ENCODE results near the gene EHBP1.
"Not testable (repeated sequence)": the region's sequence is repeated elsewhere in the genome, so short reads cannot be mapped to it uniquely, and the experiment has no call there.

Gene EHBP1

DNA sequence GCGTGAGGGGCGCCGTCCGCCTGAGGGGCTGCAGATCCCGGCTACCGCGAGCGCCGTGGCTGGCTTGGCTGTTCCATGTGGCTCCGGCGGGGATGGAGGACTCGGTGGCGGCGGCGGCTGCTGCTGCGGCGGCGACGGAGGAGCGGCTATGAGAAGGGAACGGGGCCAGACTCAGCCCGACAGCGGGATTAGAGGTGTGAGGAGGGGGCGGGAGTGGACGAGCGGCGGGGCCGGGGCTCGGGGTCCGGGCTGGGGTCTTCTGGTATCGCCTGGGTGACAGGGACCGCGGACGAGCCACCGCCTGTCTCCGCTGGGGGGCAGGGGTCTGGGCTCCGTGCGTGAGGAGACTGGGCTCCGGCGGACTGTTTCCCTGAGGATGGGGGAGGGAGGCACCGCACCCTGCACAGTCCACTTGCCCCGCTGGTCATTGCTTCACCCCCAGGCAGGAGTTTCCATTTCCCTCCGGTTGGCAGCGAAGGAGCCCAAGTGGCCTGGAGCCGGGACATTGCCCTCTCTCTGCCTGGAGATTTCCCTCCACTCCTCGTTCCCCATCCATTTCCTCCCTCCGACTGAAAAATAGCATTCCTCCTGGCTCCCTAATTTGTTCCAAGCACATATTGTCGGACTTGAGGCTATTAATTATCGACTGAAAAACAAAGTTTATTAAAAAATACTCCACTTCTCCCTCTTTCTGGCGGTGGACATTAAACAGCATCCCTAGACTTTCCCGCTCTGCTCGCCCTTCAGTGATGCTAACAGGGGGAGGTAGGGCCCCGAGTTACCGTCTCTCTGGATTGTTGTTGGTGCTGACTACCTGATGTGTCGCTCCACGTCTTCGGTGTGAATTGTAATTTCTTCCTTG is 577 bp downstream of the EHBP1 start:
- DNase-seq (ENCODE audit: low read depth, low spot score): no peak

DNA sequence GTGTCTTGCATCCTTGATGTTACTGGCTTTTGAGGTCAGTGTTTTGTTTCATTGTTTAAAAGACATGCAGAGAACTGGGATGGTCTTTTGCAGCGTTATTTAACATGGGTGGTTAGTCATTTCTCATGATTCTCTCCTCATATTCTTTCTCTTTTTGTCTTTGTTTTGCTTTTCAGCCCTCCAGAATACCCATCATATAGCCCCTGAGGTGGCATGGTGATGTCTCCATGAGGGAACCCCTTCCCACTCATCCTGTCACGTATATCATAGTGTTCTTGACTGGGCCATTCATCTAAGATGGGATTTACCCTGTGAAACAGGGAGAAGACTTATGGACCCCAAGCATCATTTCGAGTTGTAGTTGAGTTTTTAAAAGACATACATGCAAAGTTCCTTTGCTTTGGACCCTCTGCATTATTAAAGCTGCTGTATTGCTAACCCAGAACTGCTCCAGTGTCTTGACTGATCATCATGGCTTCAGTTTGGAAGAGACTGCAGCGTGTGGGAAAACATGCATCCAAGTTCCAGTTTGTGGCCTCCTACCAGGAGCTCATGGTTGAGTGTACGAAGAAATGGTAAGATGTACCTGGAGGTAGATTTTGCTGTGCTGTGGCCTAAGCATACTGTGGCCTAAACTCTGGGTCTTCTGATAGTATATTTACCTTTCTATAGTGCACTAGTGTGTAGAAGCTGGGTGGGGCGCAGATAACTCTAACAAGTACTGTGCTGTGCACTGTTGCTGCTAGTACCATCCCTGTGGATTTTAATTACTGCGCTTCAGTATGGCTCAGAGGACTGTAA is 1.4 kb downstream of the EHBP1 start:
- DNase-seq (ENCODE audit: low read depth, low spot score): no peak

DNA sequence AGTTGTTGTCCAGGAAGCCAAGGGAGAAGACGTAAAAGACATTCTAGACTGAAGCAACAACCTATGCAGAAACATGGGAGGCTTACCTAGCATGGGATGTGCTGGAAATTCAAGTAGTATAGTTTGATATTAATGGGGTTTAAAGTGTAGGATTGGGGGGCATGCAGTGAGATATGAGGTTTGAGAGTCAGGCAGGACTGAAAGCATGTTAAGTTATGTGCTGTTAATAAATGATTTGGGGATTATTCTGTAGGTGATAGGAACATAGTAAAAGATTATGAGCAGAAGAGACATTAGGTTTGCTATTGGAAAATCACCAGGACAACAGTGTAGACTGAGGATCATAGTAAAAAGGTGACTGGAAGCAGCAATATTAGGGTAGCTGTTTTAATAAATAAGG is 3.2 kb downstream of the EHBP1 start:
- DNase-seq (ENCODE audit: low read depth, low spot score): no peak

DNA sequence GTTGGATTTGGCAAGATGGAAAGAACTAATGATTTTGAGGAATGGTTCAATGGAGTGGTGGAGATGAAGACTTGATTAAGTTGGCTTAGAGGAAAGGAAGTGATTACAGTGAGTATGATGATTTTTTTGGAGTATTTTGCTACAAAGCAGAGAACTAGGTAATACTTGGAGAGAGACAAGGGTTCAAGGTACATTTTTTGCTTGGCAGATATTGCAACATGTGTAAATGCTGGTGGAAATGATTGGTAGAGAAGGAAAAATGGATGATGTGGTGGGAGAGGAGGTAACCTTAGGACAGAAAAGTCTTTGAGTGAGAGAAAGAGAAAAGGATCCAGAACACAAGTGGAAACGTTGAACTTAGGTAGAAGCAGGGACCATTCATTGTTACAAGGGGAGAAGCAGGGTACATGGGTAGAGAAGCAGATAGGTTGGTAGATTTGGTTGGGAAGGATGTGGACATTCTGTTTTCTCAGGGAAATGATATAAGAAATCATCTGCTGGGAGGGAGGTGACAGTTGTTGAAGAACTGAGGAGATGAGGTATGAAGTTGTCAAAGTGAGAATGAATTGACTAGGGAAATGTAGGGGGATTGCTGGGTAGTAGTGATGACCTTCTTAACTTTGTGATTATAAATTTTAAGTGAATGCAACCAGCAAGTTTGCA is 6.5 kb downstream of the EHBP1 start:
- no peak for DNase-seq (ENCODE audit: low read depth, low spot score)

DNA sequence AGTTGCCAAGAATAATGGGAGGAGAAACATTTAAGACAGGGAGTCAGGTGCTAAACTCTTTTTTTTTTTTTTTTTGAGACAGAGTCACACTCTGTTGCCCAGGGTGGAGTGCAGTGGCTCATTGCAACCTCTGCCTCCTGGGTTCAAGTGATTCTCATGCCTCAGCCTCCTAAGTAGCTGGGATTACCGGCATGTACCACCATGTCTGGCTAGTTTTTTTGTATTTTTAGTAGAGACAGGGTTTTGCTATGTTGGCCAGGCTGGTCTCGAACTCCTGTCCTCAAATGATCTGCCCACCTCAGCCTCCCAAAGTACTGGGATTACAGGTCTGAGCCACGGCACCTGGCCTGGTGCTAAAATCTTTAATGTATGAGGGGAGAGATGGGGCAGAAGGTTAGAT is 7.7 kb downstream of the EHBP1 start:
- DNase-seq (ENCODE audit: low read depth, low spot score): not testable (repeated sequence)

DNA sequence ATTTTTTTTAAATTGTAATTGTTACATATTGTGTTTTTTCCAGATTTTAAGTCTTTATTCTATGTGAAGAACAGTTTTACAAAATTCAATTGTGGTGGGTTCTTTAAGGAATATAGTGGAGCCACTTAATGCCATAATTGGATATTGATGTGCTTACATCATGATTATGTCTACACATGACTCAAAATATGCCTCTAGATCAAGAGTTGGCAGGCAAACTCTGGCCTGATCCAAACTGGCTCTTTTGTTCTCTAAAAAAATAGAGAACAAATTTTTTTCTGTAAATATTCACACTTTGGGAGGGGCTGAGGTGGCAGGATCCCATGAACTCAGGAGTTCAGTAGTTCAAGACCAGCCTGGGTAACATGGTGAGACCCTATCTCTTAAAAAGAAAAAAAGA is 8.3 kb downstream of the EHBP1 start:
- no peak for DNase-seq (ENCODE audit: low read depth, low spot score)

DNA sequence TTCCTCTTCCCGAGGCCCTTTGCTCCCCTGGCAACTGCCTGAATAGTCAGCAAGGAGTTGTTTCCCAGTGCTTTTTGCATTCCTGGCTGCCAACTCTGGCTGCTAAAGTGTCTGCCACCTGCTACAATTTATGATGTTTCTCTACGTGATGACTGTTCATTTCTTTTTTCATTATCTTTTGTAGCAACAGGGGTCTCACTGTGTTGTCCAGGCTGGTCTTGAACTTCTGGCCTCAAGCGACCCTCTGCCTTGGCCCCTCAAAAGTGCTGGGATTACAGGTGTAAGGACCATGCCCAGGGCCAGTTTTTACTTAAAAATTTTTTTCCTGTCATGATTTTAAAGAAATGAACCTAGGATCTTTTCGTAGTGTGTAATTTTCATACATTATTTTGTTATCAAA is 11.3 kb downstream of the EHBP1 start:
- no peak for DNase-seq (ENCODE audit: low read depth, low spot score)

DNA sequence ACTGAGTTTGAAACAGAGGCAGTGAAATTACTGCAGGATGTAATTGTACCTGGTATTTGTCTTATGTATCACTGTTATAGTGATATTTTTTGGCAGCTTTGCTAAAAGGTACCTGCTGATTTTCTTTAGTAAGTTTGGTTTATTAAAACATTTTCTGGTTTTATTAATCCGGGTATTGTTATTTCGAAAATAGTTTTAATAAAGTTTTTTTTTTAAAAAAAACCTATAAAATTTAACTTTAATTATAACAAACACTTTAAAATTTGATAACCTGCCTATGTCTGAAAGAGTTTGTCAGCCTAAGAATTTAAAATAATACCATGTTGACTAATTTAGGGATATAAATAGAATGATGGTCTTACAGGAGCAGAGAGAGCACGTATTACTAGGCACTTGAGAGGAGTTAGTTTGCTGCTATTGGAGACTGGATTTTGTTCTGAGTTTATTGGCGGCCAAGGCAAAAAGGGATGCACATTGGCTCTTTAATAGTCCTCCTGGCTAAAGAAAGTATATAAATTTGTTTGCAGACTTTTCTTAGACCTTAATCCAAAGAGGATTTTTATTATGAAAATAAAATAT is 12.1 kb downstream of the EHBP1 start:
- DNase-seq (ENCODE audit: low read depth, low spot score): no peak

DNA sequence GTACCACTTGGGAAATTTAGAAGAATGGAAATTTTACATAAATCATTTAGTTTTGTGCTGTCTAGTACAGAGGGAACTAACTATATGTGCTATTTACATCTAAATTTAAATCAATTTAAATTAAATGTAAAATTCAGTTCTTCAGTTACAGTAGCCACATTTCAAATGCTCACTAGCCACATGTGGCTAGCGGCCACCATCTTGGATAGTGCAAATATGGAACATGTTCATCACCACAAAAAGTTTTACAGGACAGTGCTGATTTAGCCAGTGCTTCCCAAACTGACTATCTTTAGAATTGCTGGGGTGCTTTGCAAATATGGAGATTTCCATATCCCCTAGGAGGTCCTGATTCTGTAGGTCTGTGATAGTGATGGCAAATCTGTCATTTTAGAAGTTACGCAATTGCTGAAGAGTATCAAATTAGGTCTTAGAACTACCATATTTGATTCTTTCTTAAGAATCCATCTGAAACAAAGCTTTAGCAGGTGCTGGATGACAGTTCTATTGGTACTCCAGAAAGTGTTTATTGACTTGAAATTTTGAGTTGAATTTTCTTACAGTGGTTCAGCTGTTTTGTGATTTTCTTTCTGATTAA is 12.8 kb downstream of the EHBP1 start:
- no peak for DNase-seq (ENCODE audit: low read depth, low spot score)

DNA sequence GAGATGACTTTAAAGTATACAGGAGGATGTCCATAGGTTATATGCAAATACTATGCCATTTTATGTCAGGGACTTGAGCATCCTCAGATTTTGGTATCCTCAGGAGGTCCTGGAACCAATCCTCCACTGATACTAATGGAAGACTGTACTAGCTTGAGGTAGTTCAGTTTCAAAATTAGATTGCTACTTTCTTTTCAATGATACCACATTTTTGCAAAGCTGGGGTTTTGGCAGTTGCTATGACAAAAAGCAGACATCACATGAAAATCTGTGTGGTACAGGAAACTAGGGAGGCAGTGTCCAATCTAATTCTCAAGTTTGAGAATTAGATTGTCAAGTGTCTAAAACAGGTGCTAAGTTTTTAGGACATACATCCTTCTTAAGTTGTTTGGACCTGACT is 14.2 kb downstream of the EHBP1 start:
- no peak for DNase-seq (ENCODE audit: low read depth, low spot score)

DNA sequence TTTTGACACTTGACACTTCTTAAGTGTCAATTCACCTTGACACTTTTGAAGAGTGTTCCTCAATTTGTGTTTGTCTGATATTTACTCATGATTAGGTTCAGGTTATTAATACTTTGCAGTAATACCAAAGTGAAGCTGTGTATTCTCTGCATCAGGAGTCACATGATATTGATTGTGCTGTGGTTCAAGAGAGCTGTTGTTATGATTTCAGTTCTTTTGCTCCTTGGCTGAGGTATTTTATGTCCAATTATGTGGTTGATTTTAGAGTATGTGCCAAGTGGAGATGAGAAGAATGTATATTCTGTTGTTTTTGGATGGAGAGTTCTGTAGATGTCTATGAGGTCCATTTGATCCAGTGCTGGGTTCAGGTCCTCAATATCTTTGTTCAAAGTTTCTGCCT is 17.2 kb downstream of the EHBP1 start:
- no peak for DNase-seq (ENCODE audit: low read depth, low spot score)

DNA sequence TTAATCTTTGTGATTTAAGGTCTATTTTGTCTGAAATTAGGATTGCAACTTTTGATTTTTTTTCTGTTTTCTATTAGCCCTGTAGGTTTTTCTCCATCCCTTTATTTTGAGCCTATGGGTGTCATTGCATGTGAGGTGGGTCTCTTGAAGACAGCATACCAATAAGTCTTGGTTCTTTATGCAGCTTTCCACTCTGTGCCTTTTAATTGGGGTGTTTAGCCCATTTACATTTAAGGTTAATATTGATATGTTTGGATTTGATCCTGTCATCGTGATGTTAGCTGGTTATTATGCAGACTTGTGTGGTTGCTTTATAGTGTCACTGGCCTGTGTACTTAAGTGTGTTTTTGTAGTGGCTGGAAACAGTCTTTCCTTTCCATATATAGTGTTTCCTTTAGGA is 17.7 kb downstream of the EHBP1 start:
- DNase-seq (ENCODE audit: low read depth, low spot score): no peak

DNA sequence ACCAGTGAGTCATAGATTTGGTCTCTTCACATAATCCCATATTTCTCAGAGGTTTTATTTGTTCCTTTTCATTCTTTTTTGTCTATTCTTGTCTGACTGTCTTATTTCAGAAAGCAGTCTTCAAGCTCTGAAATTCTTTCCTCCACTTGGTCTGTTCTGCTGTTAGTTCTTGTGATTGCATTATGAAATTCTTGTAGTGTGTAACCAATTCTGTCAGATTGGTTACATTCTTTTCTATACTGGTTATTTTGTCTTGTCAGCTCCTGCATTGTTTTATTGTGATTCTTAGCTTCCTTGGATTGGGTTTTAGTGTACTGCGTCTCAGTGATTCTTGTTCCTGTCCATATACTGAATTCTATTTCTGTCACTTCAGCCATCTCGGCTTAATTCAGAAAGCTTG is 18.6 kb downstream of the EHBP1 start:
- no peak for DNase-seq (ENCODE audit: low read depth, low spot score)

DNA sequence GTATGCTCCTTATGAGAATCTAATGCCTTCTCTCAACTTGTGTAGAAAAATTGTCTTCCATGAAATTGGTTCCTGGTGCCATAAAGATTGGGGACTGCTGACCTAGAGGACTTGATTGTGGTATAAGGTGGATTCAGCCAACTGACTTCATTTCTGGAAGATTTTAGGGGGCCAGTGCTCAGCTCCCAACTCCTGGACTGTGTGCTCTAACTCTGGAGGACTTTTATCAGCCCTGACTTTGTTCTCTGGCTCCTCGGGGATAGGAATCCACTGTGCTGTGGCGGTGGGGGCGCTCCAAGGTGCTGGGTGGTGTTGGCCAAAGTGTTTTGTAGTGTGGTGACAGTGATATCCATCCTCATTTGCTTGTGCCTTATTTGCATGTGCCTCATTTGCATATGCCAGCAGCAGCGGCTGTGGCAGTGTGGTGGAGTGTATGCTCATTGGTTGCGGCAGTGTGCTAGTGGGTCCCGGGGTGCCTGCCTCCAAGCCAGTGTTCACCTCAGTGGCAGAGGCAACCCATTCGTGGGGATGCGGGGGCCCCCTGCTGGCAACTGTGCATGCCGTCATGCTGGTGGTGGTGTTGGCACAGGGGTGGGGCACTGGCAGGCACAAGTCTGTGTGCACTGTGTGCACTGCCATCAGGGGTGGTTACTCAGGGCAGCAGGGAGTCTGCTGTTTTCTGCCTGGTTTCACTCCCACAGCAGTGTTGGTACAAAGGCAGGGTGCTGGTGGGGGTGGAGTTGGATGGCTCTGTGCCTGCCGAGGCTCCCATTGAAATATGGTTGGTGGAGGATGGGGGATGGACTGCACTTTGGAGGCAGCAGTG is 19.6 kb downstream of the EHBP1 start:
- DNase-seq (ENCODE audit: low read depth, low spot score): no peak

DNA sequence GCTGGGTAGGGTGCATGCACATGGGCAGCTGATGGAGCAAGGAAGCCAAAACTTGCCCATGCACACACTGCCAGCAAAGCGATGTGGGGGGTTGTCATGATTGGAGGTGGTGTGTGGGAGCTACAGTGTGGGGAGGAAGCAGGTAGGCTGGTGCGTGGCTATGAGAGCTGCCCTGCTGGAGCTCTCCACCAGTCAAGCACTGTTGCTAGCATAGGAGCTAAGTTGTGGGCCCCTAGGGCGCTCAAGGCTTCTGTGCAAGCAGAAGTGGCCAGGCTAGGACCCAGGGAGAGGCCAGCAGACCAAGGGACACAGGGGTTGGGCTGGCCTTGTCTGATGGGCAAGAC is 20.2 kb downstream of the EHBP1 start:
- no peak for DNase-seq (ENCODE audit: low read depth, low spot score)

DNA sequence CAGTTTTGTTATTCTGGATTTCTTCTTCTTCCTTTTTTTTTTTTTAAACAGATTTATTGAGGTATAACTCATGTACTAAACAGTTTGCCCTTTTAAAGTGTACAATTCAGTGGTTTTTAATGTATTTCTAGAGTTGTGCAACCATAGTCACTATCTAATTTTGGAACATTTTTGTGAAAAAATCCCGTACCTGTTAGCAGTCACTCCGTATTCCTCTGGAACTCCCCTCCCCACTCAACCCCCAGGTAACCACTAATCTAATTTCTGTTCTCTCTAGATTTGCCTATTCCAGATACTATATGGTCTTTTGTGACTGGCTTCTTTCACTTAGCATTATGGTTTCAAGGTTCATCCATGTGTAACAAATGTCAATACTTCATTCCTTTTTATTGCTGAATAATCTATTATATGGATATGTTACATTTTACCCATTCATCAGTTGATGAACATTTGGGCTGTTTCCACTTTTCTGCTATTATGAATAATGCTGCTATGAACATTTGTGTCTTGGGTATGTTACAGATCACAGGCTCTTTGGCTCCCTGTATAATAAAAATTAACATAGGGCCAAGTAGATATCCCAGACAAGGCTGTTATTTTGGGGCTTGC is 21.9 kb downstream of the EHBP1 start:
- DNase-seq (ENCODE audit: low read depth, low spot score): no peak

DNA sequence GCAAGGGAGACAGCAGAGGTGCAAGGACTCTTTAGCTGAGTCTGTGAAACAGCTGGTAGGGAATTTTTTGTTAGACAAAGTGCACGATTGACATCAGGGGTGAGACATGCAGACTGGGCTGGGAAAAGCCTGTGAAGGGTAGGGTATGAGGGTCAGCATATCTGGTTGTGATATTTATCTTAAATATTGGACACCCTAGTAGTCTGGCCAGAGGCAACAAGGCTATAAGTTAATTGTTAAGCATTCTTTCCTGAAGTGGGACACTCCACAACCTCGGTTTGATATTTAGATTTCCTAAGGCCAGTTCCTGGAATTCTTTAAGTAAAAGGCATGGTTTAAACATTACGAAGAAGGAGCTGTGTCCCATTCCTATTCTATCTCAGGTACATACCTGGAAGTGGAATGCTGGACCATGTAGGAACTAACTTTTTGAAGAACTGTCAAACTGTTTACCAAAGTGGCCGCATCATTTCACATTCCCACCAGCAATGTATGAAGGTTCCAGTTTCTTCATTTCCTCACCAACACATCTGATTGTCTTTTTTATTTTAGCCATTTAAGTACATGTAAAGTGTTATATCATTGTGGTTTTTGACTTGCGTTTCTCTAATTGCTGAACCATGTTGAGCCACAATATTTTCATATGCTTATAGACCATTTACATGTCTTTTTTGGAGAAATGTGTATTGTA is 22.5 kb downstream of the EHBP1 start:
- DNase-seq (ENCODE audit: low read depth, low spot score): no peak

DNA sequence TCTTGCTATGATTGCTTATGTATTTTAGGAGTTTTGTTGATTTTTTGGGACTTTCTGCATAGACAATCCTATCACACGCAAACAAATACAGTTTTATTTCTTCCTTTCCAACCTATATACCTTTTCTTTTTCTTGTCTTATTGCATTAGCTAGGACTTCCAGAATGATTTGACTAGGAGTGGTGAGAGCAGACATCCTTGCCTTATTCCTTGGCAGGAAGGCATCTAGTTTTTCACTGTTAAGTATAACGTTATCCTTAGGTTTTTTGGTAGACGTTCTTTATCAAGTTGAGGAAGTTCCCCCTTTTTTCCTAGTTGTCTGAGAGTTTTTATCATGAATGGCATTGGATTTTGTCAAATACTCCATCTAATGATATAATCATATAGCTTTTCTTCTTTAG is 25.8 kb downstream of the EHBP1 start:
- no peak for DNase-seq (ENCODE audit: low read depth, low spot score)

DNA sequence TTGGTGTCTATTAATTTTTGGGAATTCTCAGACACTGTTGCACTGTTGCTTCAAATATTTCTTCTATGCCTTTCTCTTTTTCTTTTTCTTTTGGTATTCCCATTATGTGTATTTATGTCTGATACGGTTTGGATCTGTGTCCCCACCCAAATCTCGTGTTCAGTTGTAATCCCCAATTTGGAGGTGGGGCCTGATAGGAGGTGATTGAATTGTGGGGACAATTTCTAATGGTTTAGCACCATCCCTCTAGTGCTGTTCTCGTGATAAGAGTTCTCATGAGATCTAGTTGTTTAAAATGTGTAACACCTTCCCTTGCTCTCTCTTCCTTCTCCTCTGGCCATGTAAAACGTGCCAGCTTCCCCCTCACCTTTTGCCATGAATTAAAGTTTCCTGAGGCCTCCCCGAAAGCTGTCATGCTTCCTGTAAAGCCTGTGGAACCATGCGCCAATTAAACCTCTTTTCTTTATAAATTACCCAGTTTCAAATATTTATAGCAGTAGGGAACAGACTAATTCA is 26.8 kb downstream of the EHBP1 start:
- no peak for DNase-seq (ENCODE audit: low read depth, low spot score)

DNA sequence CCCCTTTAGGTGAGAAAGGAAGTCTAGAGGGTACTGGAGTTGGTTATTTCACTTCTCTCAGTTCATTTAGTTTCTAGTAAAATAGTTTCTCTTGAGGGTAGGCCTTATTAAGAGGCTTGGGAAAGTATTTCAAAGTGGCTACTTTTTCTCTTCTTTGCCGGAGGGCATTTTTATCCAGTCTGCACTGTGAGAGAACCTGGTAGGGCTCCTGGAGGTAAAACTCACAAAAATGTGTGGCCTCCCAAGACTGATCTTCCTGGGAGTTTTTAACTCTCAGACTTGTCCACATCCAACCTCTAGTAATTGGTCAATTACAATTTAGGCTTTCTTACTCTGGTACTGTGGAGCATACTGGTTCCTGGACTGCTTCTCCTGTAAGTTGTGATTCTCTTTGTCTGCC is 28.0 kb downstream of the EHBP1 start:
- no peak for DNase-seq (ENCODE audit: low read depth, low spot score)

Data from activated naive CD8-positive, alpha-beta T cell treated with anti-CD3 and anti-CD28 coated beads, Interleukin-2, amount 50 U/mL, for 16 hours (primary cell).